BLaER1 (cell line): ENCODE data around the gene CCDC69.
"Not testable (repeated sequence)": the region's sequence is repeated elsewhere in the genome, so short reads cannot be mapped to it uniquely, and the experiment has no call there.

Experiments
- H3K27ac ChIP-seq: shearing (Covaris generic); formaldehyde crosslinking; 2 replicates; pipeline ENCODE4 v1.8.1; 2022
- H3K27me3 ChIP-seq: shearing (Covaris generic); formaldehyde crosslinking; 2 replicates; pipeline ENCODE4 v1.8.1; 2022
- H3K36me3 ChIP-seq: shearing (Covaris generic); formaldehyde crosslinking; 2 replicates; pipeline ENCODE4 v1.8.1; 2022
- H3K4me1 ChIP-seq: shearing (Covaris generic); formaldehyde crosslinking; 2 replicates; pipeline ENCODE4 v1.8.1; 2022
- H3K4me2 ChIP-seq: shearing (Covaris generic); formaldehyde crosslinking; 2 replicates; pipeline ENCODE4 v1.8.1; 2022
- H3K4me3 ChIP-seq: shearing (Covaris generic); formaldehyde crosslinking; 2 replicates; pipeline ENCODE4 v1.8.1; 2022
- H3K9ac ChIP-seq: shearing (Covaris generic); formaldehyde crosslinking; 2 replicates; pipeline ENCODE4 v1.8.1; 2022
- H3K9me3 ChIP-seq: shearing (Covaris generic); formaldehyde crosslinking; 2 replicates; pipeline ENCODE4 v1.8.1; 2022
- H4K20me1 ChIP-seq: shearing (Covaris generic); formaldehyde crosslinking; 2 replicates; pipeline ENCODE4 v1.8.1; 2022
- Cebpa-rat ChIP-seq: shearing (Covaris generic); IDR thresholded peaks from 2 replicates; pipeline ENCODE4 v1.8.1; 2022

Gene CCDC69

DNA sequence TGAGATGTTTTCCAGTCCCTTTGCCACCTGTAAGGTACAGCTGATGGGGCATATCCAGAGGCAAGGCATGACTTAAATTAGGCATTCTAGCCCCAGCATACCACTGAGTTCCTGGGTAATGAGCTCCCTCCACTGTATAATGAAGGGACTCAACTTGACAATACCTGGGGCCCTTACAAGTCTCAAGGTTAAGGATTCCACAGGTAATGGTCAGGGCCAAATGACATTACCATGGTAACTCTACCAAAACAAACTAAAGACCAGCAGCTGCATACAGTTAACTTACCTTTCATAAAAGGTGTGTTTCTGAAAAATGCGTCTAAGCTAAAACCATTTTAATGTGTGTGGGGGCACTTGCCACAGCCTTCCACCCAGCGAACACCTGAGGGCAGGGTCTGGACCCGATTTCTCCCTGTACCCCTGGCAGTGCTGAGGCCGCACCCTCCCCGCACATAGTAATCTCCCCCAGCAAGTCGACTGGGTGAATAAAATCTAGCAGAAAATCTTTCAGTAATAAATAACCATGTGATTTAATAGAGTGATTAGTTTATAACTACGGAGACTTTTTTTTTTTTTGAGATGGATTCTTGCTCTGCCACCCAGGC, 24.2 kb downstream of the CCDC69 start:
- no peak overlapping the region for H3K4me3 ChIP-seq
- no peaks in the 10 kb centered on the region; the same call in 1 of the 2 replicates for H3K9me3 ChIP-seq
- no peak for TF ChIP-seq Cebpa-rat
- no peaks in the 10 kb centered on the region for H3K27me3 ChIP-seq
- no peak overlapping the region for H3K27ac ChIP-seq
- no peak overlapping the region for H3K9ac ChIP-seq
- H4K20me1 ChIP-seq: peaks cover 7% of the 10 kb centered on the region; the same call in 1 of the 2 replicates
- peaks cover 39% of the 10 kb centered on the region for H3K4me1 ChIP-seq
- peaks cover 88% of the 10 kb centered on the region for H3K36me3 ChIP-seq
- H3K4me2 ChIP-seq: no peak overlapping the region

DNA sequence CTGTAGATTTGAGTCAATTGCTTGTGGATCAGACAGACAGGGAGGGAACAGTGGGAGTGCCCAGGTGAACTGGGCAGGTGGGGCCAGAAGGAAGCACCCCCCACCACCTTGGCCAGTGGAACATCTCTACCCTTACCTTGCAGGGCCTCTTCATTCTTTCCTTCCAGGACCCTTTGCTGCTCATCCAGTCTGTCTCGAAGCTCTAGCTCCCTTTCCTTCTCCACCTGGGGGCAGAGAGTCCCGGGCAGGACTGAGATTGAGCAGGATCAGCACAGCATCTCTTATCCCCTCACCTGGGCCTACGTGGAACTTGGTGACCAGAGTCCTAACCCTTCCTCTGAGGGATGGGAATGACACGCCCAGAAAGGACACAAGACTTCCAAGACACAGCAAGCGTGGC, 25.0 kb downstream of the CCDC69 start:
- no peak for TF ChIP-seq Cebpa-rat
- Histone ChIP-seq H3K27me3 (no peaks in the 10 kb centered on the region), H3K36me3 (peaks cover 91% of the 10 kb centered on the region), H4K20me1 (peaks cover 7% of the 10 kb centered on the region; the same call in 1 of the 2 replicates), H3K9me3 (no peaks in the 10 kb centered on the region; the same call in 1 of the 2 replicates), H3K27ac (no peak overlapping the region), H3K4me2 (no peak overlapping the region), H3K4me1 (peaks cover 45% of the 10 kb centered on the region), H3K9ac (no peak overlapping the region), H3K4me3 (no peak overlapping the region)

- not testable (repeated sequence) for H3K9ac ChIP-seq, H4K20me1 ChIP-seq, H3K4me3 ChIP-seq, H3K27me3 ChIP-seq
- peaks cover 13% of the 10 kb centered on the region for H3K9me3 ChIP-seq
- H3K36me3 ChIP-seq: peaks cover 96% of the 10 kb centered on the region
- H3K4me1 ChIP-seq: peaks cover 34% of the 10 kb centered on the region
- H3K27ac ChIP-seq: peak overlapping the region; percentile 8; the same call in 1 of the 2 replicates
- H3K4me2 ChIP-seq: peak overlapping the region; percentile 44
These were observed 26.6 kb downstream of the CCDC69 start for GRCh38 chr5:151197291-151197600.

DNA sequence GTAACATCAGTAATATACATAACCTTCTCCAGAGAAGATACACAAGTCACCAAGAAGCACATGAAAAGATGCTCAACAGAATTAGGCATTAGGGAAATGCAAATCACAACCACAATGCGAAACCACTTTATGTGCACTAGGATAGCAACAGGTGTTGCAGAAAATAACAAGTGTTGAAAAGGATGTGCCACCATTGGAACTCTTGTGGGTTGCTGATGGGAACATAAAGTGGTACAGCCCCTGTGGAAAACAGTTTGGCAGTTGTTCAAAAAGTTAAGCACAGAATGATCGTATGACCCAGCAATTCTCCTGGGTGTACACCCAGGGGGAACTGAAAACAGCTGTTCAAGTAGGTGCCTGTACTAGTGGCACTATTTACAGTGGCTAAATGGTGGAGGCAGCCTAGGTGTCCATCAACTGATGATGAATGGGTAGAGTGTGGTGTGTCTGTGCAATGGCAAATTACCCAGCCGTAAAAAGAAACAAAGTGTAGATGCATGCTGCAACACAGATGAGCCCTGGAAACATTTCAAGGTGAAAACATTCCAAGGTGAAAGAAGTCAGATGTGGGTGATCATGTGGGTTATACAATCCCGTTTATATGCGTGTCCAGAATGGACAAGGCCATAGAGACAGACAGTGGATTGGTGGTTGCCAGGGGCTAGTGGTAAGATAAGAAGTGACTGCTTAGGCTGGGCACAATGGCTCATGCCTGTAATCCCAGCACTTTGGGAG, 27.2 kb downstream of the CCDC69 start:
- H4K20me1 ChIP-seq: peaks cover 7% of the 10 kb centered on the region; the same call in 1 of the 2 replicates
- peaks cover 18% of the 10 kb centered on the region for H3K9me3 ChIP-seq
- H3K36me3 ChIP-seq: peaks cover 95% of the 10 kb centered on the region
- no peak overlapping the region for H3K9ac ChIP-seq
- peaks cover 39% of the 10 kb centered on the region for H3K4me1 ChIP-seq
- no peak overlapping the region for H3K4me3 ChIP-seq
- H3K27ac ChIP-seq: peak overlapping the region; percentile 8; the same call in 1 of the 2 replicates
- H3K27me3 ChIP-seq: no peaks in the 10 kb centered on the region
- no peak for TF ChIP-seq Cebpa-rat
- H3K4me2 ChIP-seq: peak overlapping the region; percentile 44

DNA sequence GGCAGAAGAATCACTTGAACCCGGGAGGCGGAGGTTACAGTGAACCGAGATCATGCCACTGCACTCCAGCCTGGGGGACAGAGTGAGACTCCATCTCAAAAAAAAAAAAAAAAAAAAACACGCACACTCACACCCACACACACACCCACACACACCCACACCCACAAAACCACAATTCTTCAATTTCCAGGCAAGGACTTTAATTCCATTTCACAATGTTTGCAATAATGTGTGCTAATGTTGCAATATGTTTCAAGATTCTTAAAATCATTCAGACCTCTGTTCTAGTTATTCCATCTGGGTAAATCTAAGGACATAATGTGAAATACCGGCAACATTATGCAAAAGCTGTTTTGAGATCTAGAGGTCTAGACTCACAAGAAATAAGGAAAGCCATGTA, 28.3 kb downstream of the CCDC69 start:
- Histone ChIP-seq H3K4me2 (peak overlapping the region; percentile 44), H3K9me3 (peaks cover 29% of the 10 kb centered on the region), H3K4me1 (peaks cover 44% of the 10 kb centered on the region), H3K36me3 (peaks cover 95% of the 10 kb centered on the region), H3K9ac (no peak overlapping the region), H3K4me3 (no peak overlapping the region), H3K27ac (no peak overlapping the region), H4K20me1 (peaks cover 7% of the 10 kb centered on the region; the same call in 1 of the 2 replicates), H3K27me3 (no peaks in the 10 kb centered on the region)
- no peak for TF ChIP-seq Cebpa-rat

DNA sequence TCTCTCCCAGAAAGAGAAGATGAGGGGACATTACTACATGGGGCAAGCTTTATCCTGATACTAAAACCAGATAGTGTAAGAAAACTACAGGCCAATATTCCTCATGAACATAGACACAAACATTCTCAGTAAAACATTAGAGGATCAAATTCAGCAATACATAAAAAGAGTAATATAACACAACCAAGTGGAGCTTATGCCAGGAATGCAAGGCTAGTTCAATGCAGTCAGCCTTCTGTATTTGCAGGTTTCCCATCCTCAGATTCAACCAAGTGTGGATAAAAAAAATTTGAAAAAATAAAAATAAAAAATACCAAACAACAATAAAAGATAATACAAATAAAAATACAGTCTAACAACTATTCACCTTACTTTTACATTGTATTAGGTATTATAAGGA, 31.3 kb downstream of the CCDC69 start:
- Histone ChIP-seq H3K9me3 (peaks cover 49% of the 10 kb centered on the region), H3K4me2 (no peak overlapping the region), H3K27me3 (no peaks in the 10 kb centered on the region), H3K27ac (no peak overlapping the region), H4K20me1 (peaks cover 7% of the 10 kb centered on the region; the same call in 1 of the 2 replicates), H3K4me1 (peaks cover 44% of the 10 kb centered on the region), H3K9ac (no peak overlapping the region), H3K4me3 (no peak overlapping the region), H3K36me3 (peaks cover 95% of the 10 kb centered on the region)
- no peak for TF ChIP-seq Cebpa-rat

DNA sequence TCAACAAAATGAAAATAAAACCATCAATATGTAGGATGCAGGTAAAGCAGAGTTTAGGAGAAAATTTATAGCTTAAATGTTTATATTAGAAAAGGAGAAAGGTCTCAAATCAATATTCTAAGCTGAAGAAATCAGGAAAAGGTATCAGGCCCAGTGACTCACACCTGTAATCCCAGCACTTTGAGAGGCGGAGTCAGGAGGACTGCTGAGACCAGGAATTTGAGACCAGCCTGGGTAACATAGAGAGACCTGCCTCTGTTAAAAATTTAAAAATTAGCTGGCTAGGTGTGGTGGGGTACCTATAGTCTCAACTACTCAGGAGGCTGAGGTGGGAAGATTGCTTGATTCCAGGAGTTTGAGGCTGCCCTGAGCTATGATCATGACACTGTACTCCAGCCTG, 32.2 kb downstream of the CCDC69 start:
- peaks cover 49% of the 10 kb centered on the region for H3K9me3 ChIP-seq
- H3K36me3 ChIP-seq: peaks cover 97% of the 10 kb centered on the region
- no peak overlapping the region for H3K27ac ChIP-seq
- no peaks in the 10 kb centered on the region for H3K27me3 ChIP-seq
- no peak for TF ChIP-seq Cebpa-rat
- peaks cover 36% of the 10 kb centered on the region for H3K4me1 ChIP-seq
- no peak overlapping the region for H3K4me3 ChIP-seq
- peak overlapping the region; percentile 50 for H3K4me2 ChIP-seq
- peaks cover 2% of the 10 kb centered on the region; the same call in 1 of the 2 replicates for H4K20me1 ChIP-seq
- no peak overlapping the region for H3K9ac ChIP-seq

- peaks cover 49% of the 10 kb centered on the region for H3K9me3 ChIP-seq
- no peaks in the 10 kb centered on the region for H4K20me1 ChIP-seq
- peaks cover 11% of the 10 kb centered on the region for H3K4me1 ChIP-seq
- no peak overlapping the region for H3K9ac ChIP-seq
- peaks cover 98% of the 10 kb centered on the region for H3K36me3 ChIP-seq
- H3K27ac ChIP-seq: no peak overlapping the region
- no peak overlapping the region for H3K4me3 ChIP-seq
- no peak for TF ChIP-seq Cebpa-rat
- no peak overlapping the region for H3K4me2 ChIP-seq
- no peaks in the 10 kb centered on the region for H3K27me3 ChIP-seq
These were observed 34.7 kb downstream of the CCDC69 start for GRCh38 chr5:151189151-151189550.

DNA sequence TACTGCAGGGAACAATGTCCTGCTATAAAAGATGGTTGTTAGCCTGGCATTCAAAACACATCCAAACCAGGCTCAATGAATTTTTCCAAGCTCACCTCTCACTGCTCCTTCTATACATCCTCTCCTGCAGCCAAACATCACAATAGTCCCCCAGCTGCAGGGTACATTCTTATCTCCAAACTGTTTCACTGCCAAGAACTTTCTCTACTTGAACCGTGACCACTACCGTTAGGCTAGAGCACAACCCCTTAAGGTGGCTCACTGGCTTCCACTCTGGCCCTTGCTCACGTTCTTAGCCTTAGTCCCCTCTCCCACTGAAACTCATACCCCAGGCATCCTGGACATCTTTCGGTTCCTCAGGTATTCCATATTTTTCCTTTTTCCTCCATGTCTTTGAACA, 37.4 kb downstream of the CCDC69 start:
- H4K20me1 ChIP-seq: no peaks in the 10 kb centered on the region
- H3K9me3 ChIP-seq: peaks cover 29% of the 10 kb centered on the region
- no peak overlapping the region for H3K4me3 ChIP-seq
- H3K36me3 ChIP-seq: peaks cover 99% of the 10 kb centered on the region
- no peak overlapping the region for H3K27ac ChIP-seq
- no peaks in the 10 kb centered on the region for H3K27me3 ChIP-seq
- H3K4me2 ChIP-seq: no peak overlapping the region
- H3K4me1 ChIP-seq: peaks cover 3% of the 10 kb centered on the region
- H3K9ac ChIP-seq: no peak overlapping the region
- TF ChIP-seq Cebpa-rat: no peak

GRCh38 chr5:151186052-151186451, 37.8 kb downstream of the CCDC69 start:
- no peak for TF ChIP-seq Cebpa-rat

More at GRCh38 chr5:151186052-151186451, 37.8 kb downstream of the CCDC69 start:
- Histone ChIP-seq H3K4me2 (no peak overlapping the region), H4K20me1 (no peaks in the 10 kb centered on the region), H3K9me3 (peaks cover 24% of the 10 kb centered on the region), H3K4me1 (no peaks in the 10 kb centered on the region), H3K9ac (no peak overlapping the region), H3K4me3 (no peak overlapping the region), H3K27ac (no peak overlapping the region), H3K36me3 (peaks cover 99% of the 10 kb centered on the region), H3K27me3 (no peaks in the 10 kb centered on the region)
